NK-92 treated with Interleukin-12 subunit alpha and Interleukin-12 subunit beta, amount 100 ng/mL, for 24 hours (cell line): ENCODE data around the gene TSEN34.
"Not testable (repeated sequence)": the region's sequence is repeated elsewhere in the genome, so short reads cannot be mapped to it uniquely, and the experiment has no call there.

Source experiments
- DNase-seq: peaks from one replicate; lab custom pipeline; 2025; lab: John Stamatoyannopoulos, UW

Gene TSEN34

GRCh38 chr19:54188215-54188871, 2.8 kb upstream of the TSEN34 start:
- no peak for DNase-seq

DNA sequence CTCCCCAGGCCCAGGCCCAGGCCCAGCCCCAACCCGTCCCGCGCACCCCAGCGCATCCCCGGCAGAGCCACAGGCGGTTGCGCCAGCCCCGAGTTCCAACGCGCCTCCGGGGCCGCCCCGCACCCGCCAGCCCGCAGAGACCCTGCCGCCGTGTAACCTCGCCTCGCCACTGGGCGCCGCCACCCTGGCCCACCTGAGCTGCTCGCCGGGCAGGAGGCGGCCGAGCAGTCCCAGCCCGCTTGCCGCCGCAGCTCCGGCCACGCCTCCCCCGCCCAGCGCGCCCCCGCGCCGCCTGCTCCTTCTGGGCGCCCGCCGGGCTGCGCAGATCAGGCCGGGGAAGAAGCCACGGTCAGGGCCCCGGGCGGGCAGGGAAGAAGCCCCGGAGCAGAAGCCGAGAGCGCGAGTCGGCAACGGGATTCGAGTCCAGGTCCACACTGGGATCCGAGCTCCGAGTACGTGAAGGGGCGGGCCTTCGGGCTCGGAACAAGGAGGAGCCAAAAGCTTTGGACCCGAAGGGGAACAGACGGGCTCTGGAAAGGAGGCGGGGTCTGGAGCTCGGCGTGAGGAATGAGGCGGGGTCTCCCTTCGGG, 1.9 kb upstream of the TSEN34 start, which contains the start of gene MBOAT7:
Gene MBOAT7 (minus strand): TSS at position 436 of the 590 bp plus-strand sequence. CDS start 1,072 bp downstream, outside the sequence.
- DNase-seq, result peak; percentile 84

- DNase-seq, result peak; percentile 100
These were observed 1.2 kb upstream of the TSEN34 start for GRCh38 chr19:54189735-54190502.

DNA sequence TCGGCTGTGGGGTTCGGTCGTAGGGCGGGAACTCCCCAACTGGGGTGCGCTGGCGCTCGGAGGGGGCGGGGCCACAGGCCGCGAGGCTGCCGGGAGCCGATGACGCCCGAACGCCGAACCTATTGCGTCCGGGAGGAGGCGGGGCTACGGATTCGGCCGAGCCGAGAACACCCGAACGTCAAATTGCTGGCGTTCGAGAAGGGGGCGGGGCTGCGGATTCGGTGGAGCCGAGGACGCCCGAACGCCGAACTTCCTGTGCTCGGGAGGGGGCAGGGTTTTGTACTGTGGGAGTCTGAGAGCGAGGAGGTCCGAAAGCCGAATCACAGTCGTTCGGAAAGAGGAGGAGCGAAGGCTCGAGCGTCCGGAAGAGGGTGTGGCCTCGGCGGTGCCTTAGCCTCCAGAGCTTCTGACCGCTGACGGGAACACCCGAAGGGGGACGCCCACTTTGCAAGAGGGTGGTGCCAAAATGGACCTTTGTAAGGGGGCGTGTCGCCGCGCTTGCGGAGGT, 551 bp upstream of the TSEN34 start:
- peak; percentile 99 for DNase-seq

DNA sequence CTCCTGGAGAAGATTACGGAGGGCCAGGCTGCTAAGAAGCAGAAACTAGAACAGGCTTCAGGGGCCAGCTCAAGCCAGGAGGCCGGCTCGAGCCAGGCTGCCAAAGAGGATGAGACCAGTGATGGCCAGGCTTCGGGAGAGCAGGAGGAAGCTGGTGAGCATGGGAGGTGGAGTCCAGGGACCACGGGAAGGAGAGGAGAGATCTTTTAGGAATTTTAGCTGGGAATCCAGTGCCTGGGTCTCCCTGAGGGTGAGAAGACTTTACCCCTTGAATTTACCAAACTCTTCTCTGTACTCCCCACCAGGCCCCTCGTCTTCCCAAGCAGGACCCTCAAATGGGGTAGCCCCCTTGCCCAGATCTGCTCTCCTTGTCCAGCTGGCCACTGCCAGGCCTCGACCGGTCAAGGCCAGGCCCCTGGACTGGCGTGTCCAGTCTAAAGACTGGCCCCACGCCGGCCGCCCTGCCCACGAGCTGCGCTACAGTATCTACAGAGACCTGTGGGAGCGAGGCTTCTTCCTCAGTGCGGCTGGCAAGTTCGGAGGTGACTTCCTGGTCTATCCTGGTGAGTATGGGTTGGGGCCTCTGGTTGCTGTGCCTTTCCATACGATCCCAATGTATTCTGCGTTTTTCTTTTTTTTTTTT, 824 bp downstream of the TSEN34 start:
- DNase-seq, result no peak

DNA sequence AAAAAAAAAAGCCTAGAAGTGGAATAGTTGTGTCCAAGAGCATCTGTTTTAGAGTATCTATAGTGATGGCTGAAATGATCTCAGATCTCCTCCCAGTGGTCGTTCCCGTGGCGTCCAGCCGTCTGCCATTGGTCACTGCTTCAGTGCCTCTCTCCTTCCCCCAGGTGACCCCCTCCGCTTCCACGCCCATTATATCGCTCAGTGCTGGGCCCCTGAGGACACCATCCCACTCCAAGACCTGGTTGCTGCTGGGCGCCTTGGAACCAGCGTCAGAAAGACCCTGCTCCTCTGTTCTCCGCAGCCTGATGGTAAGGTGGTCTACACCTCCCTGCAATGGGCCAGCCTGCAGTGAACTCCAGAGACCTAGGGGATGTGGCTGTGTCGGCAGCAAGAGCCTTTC, 1.9 kb downstream of the TSEN34 start:
- DNase-seq, result no peak

DNA sequence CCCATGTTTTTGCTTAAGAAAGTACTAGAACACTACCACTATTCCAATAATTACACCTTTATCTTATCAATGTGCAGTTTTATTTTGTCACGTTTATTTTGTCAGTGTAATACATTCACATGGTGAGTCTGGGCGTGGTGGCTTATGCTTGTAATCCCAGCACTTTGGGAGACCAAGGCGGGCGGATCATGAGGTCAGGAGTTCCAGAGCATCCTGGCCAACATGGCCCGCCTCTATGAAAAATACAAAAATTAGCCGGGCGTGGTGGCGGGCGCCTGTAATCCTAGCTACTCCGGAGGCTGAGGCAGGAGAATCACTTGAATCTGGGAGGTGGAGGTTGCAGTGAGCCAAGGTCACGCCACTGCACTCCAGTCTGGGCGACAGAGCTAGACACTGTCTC, 3.4 kb downstream of the TSEN34 start:
- DNase-seq, result not testable (repeated sequence)

DNA sequence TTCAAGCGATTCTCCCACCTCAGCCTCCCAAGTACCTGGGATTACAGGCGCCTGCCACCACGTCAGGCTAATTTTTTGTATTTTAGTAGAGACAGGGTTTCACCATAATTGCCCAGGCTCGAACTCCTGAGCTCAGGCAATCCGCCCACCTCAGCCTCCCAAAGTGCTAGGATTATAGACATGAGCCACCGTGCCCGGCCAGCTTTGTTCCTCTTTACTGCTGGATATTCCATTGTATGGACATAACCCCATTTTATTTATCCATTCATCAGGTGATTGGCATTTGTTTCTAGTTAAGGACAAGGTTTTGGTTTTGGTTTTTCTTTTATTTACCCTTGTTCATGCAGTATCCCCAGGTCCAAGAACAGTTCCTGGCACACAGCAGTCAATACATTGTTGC, 5.4 kb downstream of the TSEN34 start:
- no peak for DNase-seq

DNA sequence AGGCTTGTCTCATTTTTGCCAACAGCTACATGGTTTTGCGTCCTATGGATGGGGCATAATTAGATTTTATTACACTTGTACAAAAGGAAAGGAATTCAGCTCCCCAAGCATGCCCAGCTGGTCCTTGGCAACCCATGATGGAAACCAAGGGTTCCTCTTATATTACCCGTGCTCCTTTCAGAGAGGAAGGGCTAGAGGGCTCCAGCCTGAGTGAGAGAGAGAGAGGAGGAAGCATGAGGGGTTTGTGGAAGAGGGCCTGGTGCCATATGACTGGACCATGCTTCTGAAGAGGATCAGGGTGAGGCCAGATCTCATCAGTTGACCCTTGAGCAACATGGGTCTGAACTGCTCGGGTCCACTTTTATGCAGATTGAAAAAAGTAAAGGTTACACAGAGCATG, 6.0 kb downstream of the TSEN34 start:
- DNase-seq, result no peak

DNA sequence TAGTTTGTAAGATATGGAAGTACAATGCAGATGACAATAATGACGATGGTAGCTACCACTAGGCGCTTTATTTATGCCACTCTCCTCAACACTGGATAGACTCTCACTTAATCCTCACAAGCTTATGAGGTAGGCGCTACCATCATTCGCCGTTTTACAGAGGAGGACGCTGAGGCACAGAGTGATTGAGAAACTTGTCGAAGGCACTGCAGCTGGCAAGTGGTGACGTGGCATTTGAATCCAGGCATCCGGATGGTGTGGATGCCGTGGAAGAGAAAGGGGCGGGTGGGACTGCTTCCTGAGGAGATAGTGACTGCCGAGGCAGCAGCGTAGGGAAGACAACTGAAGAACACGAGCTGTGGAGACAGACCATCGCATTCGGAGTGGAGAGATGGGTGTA, 8.3 kb downstream of the TSEN34 start:
- no peak for DNase-seq

DNA sequence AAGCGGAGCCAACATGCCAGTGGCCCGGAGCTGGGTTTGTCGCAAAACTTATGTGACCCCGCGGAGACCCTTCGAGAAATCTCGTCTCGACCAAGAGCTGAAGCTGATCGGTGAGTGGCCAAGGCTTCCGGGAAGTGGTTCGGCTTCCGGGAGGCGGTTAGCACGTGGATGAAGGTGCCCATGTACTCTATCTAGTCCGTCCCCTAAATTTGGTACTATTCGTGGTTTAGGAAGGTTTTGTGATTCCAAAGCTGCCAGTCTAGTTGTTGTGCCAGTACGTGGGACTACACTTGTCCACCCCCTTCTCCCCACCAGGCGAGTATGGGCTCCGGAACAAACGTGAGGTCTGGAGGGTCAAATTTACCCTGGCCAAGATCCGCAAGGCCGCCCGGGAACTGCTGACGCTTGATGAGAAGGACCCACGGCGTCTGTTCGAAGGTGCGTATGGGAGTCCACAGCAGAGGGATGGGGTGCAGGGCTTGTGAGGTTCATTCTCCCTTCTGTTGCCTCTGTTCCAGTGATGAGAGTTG, 10.1 kb downstream of the TSEN34 start:
- DNase-seq, result no peak

GRCh38 chr19:54201980-54202379, 10.9 kb downstream of the TSEN34 start:
- no peak for DNase-seq

GRCh38 chr19:54203151-54203611, 12.1 kb downstream of the TSEN34 start:
- DNase-seq, result no peak

GRCh38 chr19:54204767-54205468, 13.8 kb downstream of the TSEN34 start:
- DNase-seq, result no peak

DNA sequence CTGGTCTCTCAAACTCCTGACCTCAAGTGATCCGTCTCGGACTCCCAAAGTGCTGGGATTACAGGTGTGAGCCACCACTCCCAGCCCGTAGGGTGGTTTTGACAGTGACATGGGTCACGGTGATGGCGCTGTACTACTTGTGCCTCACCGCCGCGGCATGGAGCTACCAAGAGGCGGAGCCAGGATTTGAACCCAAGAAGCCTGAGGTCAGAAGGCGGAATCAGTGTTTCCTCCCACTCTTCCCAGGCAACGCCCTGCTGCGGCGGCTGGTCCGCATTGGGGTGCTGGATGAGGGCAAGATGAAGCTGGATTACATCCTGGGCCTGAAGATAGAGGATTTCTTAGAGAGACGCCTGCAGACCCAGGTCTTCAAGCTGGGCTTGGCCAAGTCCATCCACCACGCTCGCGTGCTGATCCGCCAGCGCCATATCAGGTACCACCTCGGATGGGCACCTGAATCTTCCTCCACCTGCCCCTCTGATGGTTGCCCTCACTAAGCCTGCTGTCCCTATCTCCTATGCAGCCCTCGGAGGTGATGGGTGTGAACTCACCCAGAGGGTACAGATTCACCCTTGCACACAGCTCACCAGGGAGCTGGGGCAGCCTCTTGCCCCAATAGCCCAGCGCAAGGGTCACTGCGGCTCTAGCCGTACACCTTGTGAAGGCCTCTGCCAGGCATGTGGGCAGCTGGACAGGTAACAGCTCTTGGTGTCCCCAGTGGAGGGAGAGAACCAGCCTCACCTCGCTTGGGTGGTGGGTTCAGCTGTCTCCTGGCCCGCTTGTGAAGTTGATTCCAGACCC, 15.1 kb downstream of the TSEN34 start:
- no peak for DNase-seq

DNA sequence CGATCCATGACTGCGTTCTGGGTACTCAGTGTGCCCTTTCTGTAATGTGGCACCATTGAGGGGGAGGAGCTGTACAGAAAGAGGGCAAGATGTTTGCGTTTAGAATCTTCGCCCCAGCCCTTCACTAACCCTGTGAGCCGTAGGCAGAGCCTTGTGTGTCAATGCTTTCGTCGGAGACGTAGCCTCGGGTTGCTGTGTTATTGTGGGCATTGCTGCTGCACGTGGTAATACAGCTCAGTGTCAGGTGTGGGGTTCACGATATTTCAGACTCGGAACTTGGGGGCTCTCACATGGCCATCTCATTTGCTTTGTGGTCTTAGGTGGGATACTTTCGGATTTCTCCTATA, 15.7 kb downstream of the TSEN34 start:
- no peak for DNase-seq

- not testable (repeated sequence) for DNase-seq
These were observed 16.1 kb downstream of the TSEN34 start for GRCh38 chr19:54207193-54207592.

GRCh38 chr19:54207676-54207982, 16.5 kb downstream of the TSEN34 start:
- no peak for DNase-seq

- no peak for DNase-seq
These were observed 17.1 kb downstream of the TSEN34 start for GRCh38 chr19:54207983-54208783.

- no peak for DNase-seq
These were observed 17.6 kb downstream of the TSEN34 start for GRCh38 chr19:54208784-54209057.
